Fibroblast of villous mesenchyme (primary cell): Measurements from ENCODE around the gene ACTMAP. TPM values are rescaled to one million over a fixed set of nuclear protein-coding genes. Genes with fewer than 3 reads are reported as not detected.
"Not testable (repeated sequence)": the region's sequence is repeated elsewhere in the genome, so short reads cannot be mapped to it uniquely, and the experiment has no call there.

Experiments used
- DNase-seq: peaks from one replicate; pipeline ENCODE4 v3.0.0-alpha.2; 2010; ENCODE audit warnings: low read depth
- H3K4me3 ChIP-seq: 2 replicates; pipeline ENCODE4 v1.5.1; 2011; ENCODE audit warnings: low read depth, mild to moderate bottlenecking, low read length
- CTCF ChIP-seq: IDR thresholded peaks from 2 replicates; pipeline ENCODE4 v1.5.1; 2012; ENCODE audit warnings: low read depth, mild to moderate bottlenecking, low read length; ENCODE audit not compliant: insufficient read depth
- total RNA-seq: library from RNA; depleted of rRNA; stranded (reverse); fragments of >200 nt; gene quantifications from 2 replicates; pipeline ENCODE4 v1.2.3, GENCODE V29; 2012

ACTMAP gene
- total RNA-seq, 1 donor, result 0.86 TPM

- no peak for TF ChIP-seq CTCF
- H3K4me3 ChIP-seq, result no peak overlapping the region
- no peak for DNase-seq
Measured at GRCh38 chr19:40775632-40776022, 25.4 kb upstream of the ACTMAP start.

GRCh38 chr19:40774916-40775631, 24.8 kb upstream of the ACTMAP start, which contains the start of gene MIA:
Gene MIA (plus strand): TSS chr19:40775521. CDS start chr19:40775543, 22 bp downstream.
- H3K4me3 ChIP-seq, result no peak within 1 kb of the TSS
- no peak for DNase-seq
- no peak for TF ChIP-seq CTCF

- peak; percentile 66 for DNase-seq
Measured at GRCh38 chr19:40771101-40771862, 21.0 kb upstream of the ACTMAP start.

GRCh38 chr19:40768869-40769268, 18.6 kb upstream of the ACTMAP start:
- DNase-seq, result no peak
- no peak overlapping the region for H3K4me3 ChIP-seq
- no peak for TF ChIP-seq CTCF

More at GRCh38 chr19:40771101-40771862, 21.0 kb upstream of the ACTMAP start:
- not testable (repeated sequence) for H3K4me3 ChIP-seq

- not testable (repeated sequence) for DNase-seq, H3K4me3 ChIP-seq
Measured at GRCh38 chr19:40766385-40766784, 16.1 kb upstream of the ACTMAP start.

- no peak for TF ChIP-seq CTCF
- DNase-seq, result no peak
- no peak overlapping the region for H3K4me3 ChIP-seq
Measured at GRCh38 chr19:40763963-40764362, 13.7 kb upstream of the ACTMAP start.

- no peak overlapping the region for H3K4me3 ChIP-seq
- TF ChIP-seq CTCF, result no peak
- no peak for DNase-seq
Measured at GRCh38 chr19:40763526-40763925, 13.2 kb upstream of the ACTMAP start.
